Measurements from ENCODE around the gene CMSS1.

Gene CMSS1

GRCh38 chr3:99810403-99810802 lies 7.3 kb upstream of the CMSS1 start:
- in situ Hi-C loops (cut with MboI; ENCODE audit: low sequenced_read_pairs), result no loop called here

- in situ Hi-C loops (cut with MboI; ENCODE audit: low sequenced_read_pairs), result no loop called here
Observed at GRCh38 chr3:99817047-99817436, 620 bp upstream of the CMSS1 start.

GRCh38 chr3:99818818-99819217 lies 1.2 kb downstream of the CMSS1 start:
- in situ Hi-C loops (cut with MboI; ENCODE audit: low sequenced_read_pairs), result no loop called here

GRCh38 chr3:99823723-99824711 lies 6.4 kb downstream of the CMSS1 start:
- in situ Hi-C loops (cut with MboI; ENCODE audit: low sequenced_read_pairs), result no loop called here

- in situ Hi-C loops (cut with MboI; ENCODE audit: low sequenced_read_pairs), result loop anchor here (25.0 kb wide), 2 partner anchors 237 to 762 kb away; no protein-coding TSS in a partner anchor
Observed at GRCh38 chr3:99825004-99825640, 7.5 kb downstream of the CMSS1 start.

- in situ Hi-C loops (cut with MboI; ENCODE audit: low sequenced_read_pairs), result loop anchor here (25.0 kb wide), 2 partner anchors 232 to 757 kb away; no protein-coding TSS in a partner anchor
Observed at GRCh38 chr3:99829844-99830243, 12.2 kb downstream of the CMSS1 start.

- in situ Hi-C loops (cut with MboI; ENCODE audit: low sequenced_read_pairs), result loop anchor here (25.0 kb wide), 2 partner anchors 229 to 754 kb away; no protein-coding TSS in a partner anchor
Observed at GRCh38 chr3:99833617-99834205, 16.0 kb downstream of the CMSS1 start.

GRCh38 chr3:99834211-99834957 lies 16.7 kb downstream of the CMSS1 start:
- in situ Hi-C loops (cut with MboI; ENCODE audit: low sequenced_read_pairs), result loop anchor here (25.0 kb wide), 2 partner anchors 228 to 753 kb away; no protein-coding TSS in a partner anchor

GRCh38 chr3:99836681-99837080 lies 19.0 kb downstream of the CMSS1 start:
- in situ Hi-C loops (cut with MboI; ENCODE audit: low sequenced_read_pairs), result loop anchor here (25.0 kb wide), 2 partner anchors 226 to 751 kb away; no protein-coding TSS in a partner anchor

GRCh38 chr3:99837715-99838114 lies 20.1 kb downstream of the CMSS1 start:
- in situ Hi-C loops (cut with MboI; ENCODE audit: low sequenced_read_pairs), result loop anchor here (25.0 kb wide), 2 partner anchors 225 to 750 kb away; no protein-coding TSS in a partner anchor

GRCh38 chr3:99838755-99839154 lies 21.1 kb downstream of the CMSS1 start:
- in situ Hi-C loops (cut with MboI; ENCODE audit: low sequenced_read_pairs), result loop anchor here (25.0 kb wide), 2 partner anchors 224 to 749 kb away; no protein-coding TSS in a partner anchor

GRCh38 chr3:99839613-99840012 lies 22.0 kb downstream of the CMSS1 start:
- in situ Hi-C loops (cut with MboI; ENCODE audit: low sequenced_read_pairs), result loop anchor here (10.0 to 25.0 kb wide), 3 partner anchors 223 to 748 kb away; no protein-coding TSS in a partner anchor

- in situ Hi-C loops (cut with MboI; ENCODE audit: low sequenced_read_pairs), result loop anchor here (10.0 to 25.0 kb wide), 3 partner anchors 220 to 745 kb away; no protein-coding TSS in a partner anchor
Observed at GRCh38 chr3:99841949-99842348, 24.3 kb downstream of the CMSS1 start.

- in situ Hi-C loops (cut with MboI; ENCODE audit: low sequenced_read_pairs), result loop anchor here (10.0 to 25.0 kb wide), 3 partner anchors 219 to 744 kb away; no protein-coding TSS in a partner anchor
Observed at GRCh38 chr3:99842826-99843589, 25.3 kb downstream of the CMSS1 start.

- in situ Hi-C loops (cut with MboI; ENCODE audit: low sequenced_read_pairs), result loop anchor here (10.0 to 25.0 kb wide), 3 partner anchors 219 to 744 kb away; no protein-coding TSS in a partner anchor
Observed at GRCh38 chr3:99843590-99844258, 26.1 kb downstream of the CMSS1 start.

GRCh38 chr3:99845331-99845730 lies 27.7 kb downstream of the CMSS1 start:
- in situ Hi-C loops (cut with MboI; ENCODE audit: low sequenced_read_pairs), result loop anchor here (10.0 to 25.0 kb wide), 3 partner anchors 217 to 742 kb away; no protein-coding TSS in a partner anchor

GRCh38 chr3:99845999-99846398 lies 28.3 kb downstream of the CMSS1 start:
- in situ Hi-C loops (cut with MboI; ENCODE audit: low sequenced_read_pairs), result loop anchor here (10.0 to 25.0 kb wide), 3 partner anchors 216 to 741 kb away; no protein-coding TSS in a partner anchor

GRCh38 chr3:99846477-99847160 lies 29.0 kb downstream of the CMSS1 start:
- in situ Hi-C loops (cut with MboI; ENCODE audit: low sequenced_read_pairs), result loop anchor here (10.0 to 25.0 kb wide), 3 partner anchors 216 to 741 kb away; no protein-coding TSS in a partner anchor

All from HL-60/S4 treated with phorbol 12-myristate 13-acetate at 8.2 ng/mL for 4 days and 3 days (cell line).